ENCODE measurements around the gene UPP1.

Gene UPP1

GRCh38 chr7:48111596-48111995, 22.5 kb downstream of the UPP1 start:
- Histone ChIP-seq H3K4me2 (no peak overlapping the region), H3K27ac (no peak overlapping the region), H3K79me2 (ENCODE audit: insufficient read depth, low read depth) (no peaks in the 10 kb centered on the region), H3K4me3 (IDR thresholded peaks at IDR 0.05; ENCODE audit: insufficient read depth, low read depth, low read length) (no peak overlapping the region), H4K20me1 (ENCODE audit: insufficient read depth) (no peaks in the 10 kb centered on the region), H3K36me3 (ENCODE audit: insufficient read depth) (no peaks in the 10 kb centered on the region), H2AFZ (ENCODE audit: low read depth) (no peak overlapping the region), H3K9ac (no peak overlapping the region), H3K27me3 (ENCODE audit: insufficient read depth, low read depth) (no peaks in the 10 kb centered on the region), H3K4me1 (ENCODE audit: low read depth, poor library complexity, severe bottlenecking) (peaks cover 8% of the 10 kb centered on the region)
- TF ChIP-seq CTCF (conservative IDR thresholded peaks at IDR 0.05; ENCODE audit: low read depth, low read length), result no peak

DNA sequence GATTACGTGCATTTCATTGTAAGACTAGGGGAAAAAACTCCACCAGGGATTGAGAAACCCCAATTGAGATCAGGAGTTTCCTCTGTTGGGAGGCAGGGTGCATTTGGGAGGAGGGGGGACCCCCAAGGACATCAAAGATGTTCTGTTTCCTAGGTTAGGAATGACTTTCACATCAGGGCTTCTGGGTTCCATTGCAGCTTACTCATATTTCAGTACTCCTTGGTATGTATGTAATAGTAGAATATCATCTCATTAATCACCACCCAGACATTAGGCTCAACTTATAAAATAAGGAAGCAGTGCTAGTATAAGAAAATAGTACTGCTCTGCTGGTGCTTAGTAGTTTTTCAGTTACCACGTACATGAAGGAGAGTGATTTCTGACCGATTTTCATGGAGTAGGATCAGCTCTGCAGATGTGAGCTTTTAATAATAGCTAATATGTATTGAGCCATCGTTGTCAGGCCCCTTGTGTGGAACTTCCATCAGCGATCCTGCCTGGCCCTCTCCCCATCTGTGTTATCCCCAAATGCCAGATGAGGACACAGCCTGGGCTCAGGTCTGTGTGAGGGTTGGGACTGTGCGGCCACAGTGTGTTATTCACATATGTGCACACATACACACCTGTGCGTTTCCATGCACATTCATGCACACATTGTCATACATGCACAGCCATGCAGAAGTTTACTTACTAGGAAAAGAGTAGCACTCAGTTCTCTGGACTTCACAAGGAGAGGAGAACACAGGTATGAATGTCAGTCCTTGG, 23.5 kb downstream of the UPP1 start:
- no peaks in the 10 kb centered on the region for H4K20me1 ChIP-seq (ENCODE audit: insufficient read depth)
- H2AFZ ChIP-seq (ENCODE audit: low read depth), result no peak overlapping the region
- H3K79me2 ChIP-seq (ENCODE audit: insufficient read depth, low read depth), result no peaks in the 10 kb centered on the region
- TF ChIP-seq CTCF (conservative IDR thresholded peaks at IDR 0.05; ENCODE audit: low read depth, low read length), result no peak
- no peak overlapping the region for H3K27ac ChIP-seq
- H3K27me3 ChIP-seq (ENCODE audit: insufficient read depth, low read depth), result no peaks in the 10 kb centered on the region
- H3K36me3 ChIP-seq (ENCODE audit: insufficient read depth), result no peaks in the 10 kb centered on the region
- no peak overlapping the region for H3K9ac ChIP-seq
- no peak overlapping the region for H3K4me3 ChIP-seq (IDR thresholded peaks at IDR 0.05; ENCODE audit: insufficient read depth, low read depth, low read length)
- H3K4me1 ChIP-seq (ENCODE audit: low read depth, poor library complexity, severe bottlenecking), result peaks cover 8% of the 10 kb centered on the region
- H3K4me2 ChIP-seq, result no peak overlapping the region

DNA sequence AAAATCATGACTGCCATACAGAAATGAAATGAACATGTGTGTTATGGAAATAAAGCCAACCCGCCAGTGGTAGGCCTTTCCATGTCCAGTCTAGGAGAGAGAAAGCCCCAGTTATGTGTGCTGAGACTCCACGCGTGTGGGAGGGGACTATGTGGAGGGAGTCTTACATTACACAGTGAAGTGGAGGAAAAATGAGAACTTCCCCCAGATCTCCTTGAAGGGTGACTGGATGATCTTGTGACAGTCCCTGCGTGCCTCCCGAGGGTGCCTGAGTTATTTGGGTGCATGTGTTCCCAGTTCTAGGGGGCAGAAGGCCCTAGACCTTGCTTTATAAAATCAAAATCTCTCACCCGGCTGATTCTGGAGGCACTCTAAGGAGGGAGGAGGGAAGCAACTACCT, 24.2 kb downstream of the UPP1 start:
- H3K27ac ChIP-seq, result no peak overlapping the region
- H3K9ac ChIP-seq, result no peak overlapping the region
- H3K27me3 ChIP-seq (ENCODE audit: insufficient read depth, low read depth), result no peaks in the 10 kb centered on the region
- no peaks in the 10 kb centered on the region for H3K36me3 ChIP-seq (ENCODE audit: insufficient read depth)
- no peaks in the 10 kb centered on the region for H3K79me2 ChIP-seq (ENCODE audit: insufficient read depth, low read depth)
- peaks cover 8% of the 10 kb centered on the region for H3K4me1 ChIP-seq (ENCODE audit: low read depth, poor library complexity, severe bottlenecking)
- no peaks in the 10 kb centered on the region for H4K20me1 ChIP-seq (ENCODE audit: insufficient read depth)
- no peak overlapping the region for H3K4me2 ChIP-seq
- H2AFZ ChIP-seq (ENCODE audit: low read depth), result no peak overlapping the region
- H3K4me3 ChIP-seq (IDR thresholded peaks at IDR 0.05; ENCODE audit: insufficient read depth, low read depth, low read length), result no peak overlapping the region
- no peak for TF ChIP-seq CTCF (conservative IDR thresholded peaks at IDR 0.05; ENCODE audit: low read depth, low read length)

DNA sequence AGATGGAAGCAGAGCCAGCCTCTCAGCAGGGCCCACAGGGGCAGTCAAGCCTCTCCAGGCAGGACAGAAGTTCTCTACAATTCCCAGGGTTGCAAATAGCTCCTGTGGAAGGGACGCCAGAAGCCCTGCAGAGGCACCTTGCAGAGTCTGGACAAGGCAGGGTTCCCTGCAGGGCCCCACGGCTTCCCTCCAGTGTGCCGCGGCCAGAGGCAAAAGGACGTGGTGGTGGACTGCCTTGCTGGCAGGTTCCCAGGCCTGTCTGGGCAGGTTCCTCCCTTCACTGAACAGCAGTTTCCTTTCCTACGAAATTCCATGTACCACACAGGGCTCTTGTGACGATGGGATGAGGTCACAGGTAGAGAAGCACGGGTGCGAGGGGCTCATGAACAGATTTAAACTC, 25.1 kb downstream of the UPP1 start:
- no peaks in the 10 kb centered on the region for H3K36me3 ChIP-seq (ENCODE audit: insufficient read depth)
- no peak overlapping the region for H3K27ac ChIP-seq
- no peak for TF ChIP-seq CTCF (conservative IDR thresholded peaks at IDR 0.05; ENCODE audit: low read depth, low read length)
- no peaks in the 10 kb centered on the region for H3K27me3 ChIP-seq (ENCODE audit: insufficient read depth, low read depth)
- no peak overlapping the region for H2AFZ ChIP-seq (ENCODE audit: low read depth)
- H3K4me2 ChIP-seq, result no peak overlapping the region
- peaks cover 8% of the 10 kb centered on the region for H3K4me1 ChIP-seq (ENCODE audit: low read depth, poor library complexity, severe bottlenecking)
- no peak overlapping the region for H3K4me3 ChIP-seq (IDR thresholded peaks at IDR 0.05; ENCODE audit: insufficient read depth, low read depth, low read length)
- H3K79me2 ChIP-seq (ENCODE audit: insufficient read depth, low read depth), result no peaks in the 10 kb centered on the region
- no peaks in the 10 kb centered on the region for H4K20me1 ChIP-seq (ENCODE audit: insufficient read depth)
- no peak overlapping the region for H3K9ac ChIP-seq

Measured in KMS-11 (cell line).